ENCODE data around the gene SPART. TPM values are rescaled to one million over a fixed set of nuclear protein-coding genes. Genes with fewer than 3 reads are reported as not detected.

The SPART gene
- total and polyA plus RNA-seq, 12 donors: 15.9 to 49.8 (median 37.4) TPM

DNA sequence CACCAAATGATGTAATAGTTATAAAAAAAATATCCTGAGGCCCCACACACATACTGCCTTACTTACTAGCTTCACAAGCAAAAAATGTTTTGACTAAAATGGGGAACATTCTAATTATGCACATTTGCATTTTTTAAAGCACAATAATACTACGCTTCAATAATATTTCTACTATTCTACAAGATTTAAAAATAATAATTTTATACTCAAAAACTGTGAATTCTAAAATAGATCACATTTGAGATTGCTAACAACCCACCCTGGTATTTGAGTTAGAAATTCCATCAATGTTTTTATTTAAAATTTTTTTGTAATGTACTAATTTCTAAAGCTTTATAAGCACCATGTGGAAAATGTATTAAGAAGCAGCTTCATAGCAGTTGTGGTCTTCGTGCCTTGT, 72.8 kb downstream of the SPART start:
- intact Hi-C loops (cut with DNase I): loop anchor here in 2 of 10 donors (2.0 to 5.0 kb wide), 2 partner anchors 295 to 296 kb away; no protein-coding TSS in a partner anchor
- WGBS, 2 donors: 92 to 93% methylated on average over 2 of the region's 2 CpGs

DNA sequence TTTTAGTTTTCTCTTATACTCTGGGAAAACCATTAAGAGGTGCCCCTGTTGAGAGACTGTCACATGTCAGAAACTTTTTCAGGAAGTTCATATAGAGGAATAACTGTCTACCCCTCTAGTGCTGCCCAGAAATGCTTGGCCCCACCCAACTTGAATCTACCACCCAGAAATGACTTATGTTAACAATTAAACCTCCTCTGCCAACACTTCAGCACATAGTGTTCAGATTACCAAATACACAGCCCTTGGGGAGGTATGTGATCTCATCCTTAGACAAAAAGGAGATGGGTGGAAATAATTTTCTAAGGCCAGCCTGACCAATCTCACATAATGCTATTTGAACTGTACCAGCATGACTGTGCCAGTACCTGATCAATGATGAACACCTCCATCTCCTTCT, 84.2 kb downstream of the SPART start:
- H3K4me3 ChIP-seq: no peak overlapping the region
- no peaks in the 10 kb centered on the region for H3K4me1 ChIP-seq
- TF ChIP-seq, protein P1, sequence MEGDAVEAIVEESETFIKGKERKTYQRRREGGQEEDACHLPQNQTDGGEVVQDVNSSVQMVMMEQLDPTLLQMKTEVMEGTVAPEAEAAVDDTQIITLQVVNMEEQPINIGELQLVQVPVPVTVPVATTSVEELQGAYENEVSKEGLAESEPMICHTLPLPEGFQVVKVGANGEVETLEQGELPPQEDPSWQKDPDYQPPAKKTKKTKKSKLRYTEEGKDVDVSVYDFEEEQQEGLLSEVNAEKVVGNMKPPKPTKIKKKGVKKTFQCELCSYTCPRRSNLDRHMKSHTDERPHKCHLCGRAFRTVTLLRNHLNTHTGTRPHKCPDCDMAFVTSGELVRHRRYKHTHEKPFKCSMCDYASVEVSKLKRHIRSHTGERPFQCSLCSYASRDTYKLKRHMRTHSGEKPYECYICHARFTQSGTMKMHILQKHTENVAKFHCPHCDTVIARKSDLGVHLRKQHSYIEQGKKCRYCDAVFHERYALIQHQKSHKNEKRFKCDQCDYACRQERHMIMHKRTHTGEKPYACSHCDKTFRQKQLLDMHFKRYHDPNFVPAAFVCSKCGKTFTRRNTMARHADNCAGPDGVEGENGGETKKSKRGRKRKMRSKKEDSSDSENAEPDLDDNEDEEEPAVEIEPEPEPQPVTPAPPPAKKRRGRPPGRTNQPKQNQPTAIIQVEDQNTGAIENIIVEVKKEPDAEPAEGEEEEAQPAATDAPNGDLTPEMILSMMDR (IDR thresholded peaks at IDR 0.05): no peak
- H3K9me3 ChIP-seq: no peaks in the 10 kb centered on the region
- no peak for DNase-seq
- H3K27me3 ChIP-seq: no peaks in the 10 kb centered on the region
- H3K36me3 ChIP-seq: no peaks in the 10 kb centered on the region
- H3K27ac ChIP-seq: no peak overlapping the region
- peak in 1 of 8 donors; percentile 68 for ATAC-seq
- intact Hi-C loops (cut with DNase I): no loop called here

More for the DNA sequence above, 72.8 kb downstream of the SPART start:
- no peak overlapping the region for H3K27ac ChIP-seq
- no peaks in the 10 kb centered on the region for H3K27me3 ChIP-seq
- H3K4me3 ChIP-seq: no peak overlapping the region
- H3K9me3 ChIP-seq: no peaks in the 10 kb centered on the region
- H3K36me3 ChIP-seq: no peaks in the 10 kb centered on the region
- TF ChIP-seq, protein P1 (IDR thresholded peaks at IDR 0.05): no peak
- no peaks in the 10 kb centered on the region for H3K4me1 ChIP-seq
- DNase-seq (no peak), ATAC-seq (no peak)

DNA sequence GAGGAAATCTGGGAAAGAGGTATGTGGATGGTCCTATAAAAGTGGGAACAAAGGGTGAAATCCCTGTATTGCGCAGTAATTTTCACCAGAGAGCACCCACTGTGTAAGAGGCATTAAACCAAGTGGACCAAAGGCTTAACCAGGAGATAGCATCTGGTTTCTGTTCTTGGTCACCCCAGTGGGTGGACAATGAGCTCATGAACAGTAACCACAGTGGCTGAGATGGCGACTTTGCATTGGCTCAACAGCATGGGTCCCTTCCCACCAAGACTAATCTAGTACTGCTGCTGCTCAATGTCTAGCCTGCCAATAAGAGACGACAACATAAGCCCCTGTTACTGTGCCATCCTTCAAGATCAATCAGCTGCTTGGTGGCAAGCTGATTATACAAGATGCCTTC, 85.2 kb downstream of the SPART start:
- ATAC-seq: no peak
- Histone ChIP-seq H3K4me3 (no peak overlapping the region), H3K4me1 (no peaks in the 10 kb centered on the region), H3K9me3 (no peaks in the 10 kb centered on the region), H3K27ac (no peak overlapping the region), H3K36me3 (no peaks in the 10 kb centered on the region), H3K27me3 (no peaks in the 10 kb centered on the region)
- intact Hi-C loops (cut with DNase I): no loop called here
- DNase-seq: no peak
- WGBS, 2 donors: 81 to 82% methylated on average over 3 of the region's 3 CpGs
- TF ChIP-seq, protein P1 (IDR thresholded peaks at IDR 0.05): no peak

DNA sequence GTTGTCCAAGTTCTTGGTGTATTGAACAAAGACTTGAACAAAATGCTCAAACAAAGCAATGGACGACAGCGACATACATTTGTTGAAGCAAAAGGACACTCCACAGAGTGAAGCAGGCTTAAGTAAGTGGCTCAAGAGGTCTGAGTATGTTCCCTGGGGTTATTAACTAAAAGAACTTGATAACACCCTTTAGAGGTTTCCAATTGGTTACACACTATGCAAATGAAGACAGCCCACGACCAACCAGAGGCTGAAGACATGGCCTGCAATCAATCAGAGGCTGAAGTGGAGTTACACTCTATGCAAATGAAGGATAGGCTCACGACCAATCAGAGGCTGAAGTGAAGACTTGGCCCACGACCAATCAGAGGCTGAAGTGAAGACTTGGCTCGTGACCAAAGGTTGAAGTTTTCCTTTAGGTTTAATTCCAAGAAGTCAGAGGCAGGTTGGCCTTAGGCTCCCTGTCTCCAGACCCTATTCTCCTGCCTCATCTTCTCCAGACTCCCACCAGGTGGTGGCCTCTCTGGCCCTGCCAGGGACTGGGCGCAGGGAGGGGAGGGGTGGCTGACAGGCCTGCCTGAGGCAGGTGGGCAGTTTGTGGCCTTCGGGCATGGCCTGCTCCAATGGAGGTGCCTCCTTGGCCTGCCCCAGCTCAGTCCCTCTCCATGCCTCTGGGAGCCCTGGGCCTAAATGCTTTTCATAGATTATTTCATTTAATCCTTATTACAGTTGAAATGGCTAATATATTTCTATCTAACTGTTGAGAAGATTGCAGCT, 86.6 kb downstream of the SPART start:
- DNase-seq (no peak), ATAC-seq (no peak)
- Histone ChIP-seq H3K36me3 (no peaks in the 10 kb centered on the region), H3K27me3 (peaks cover 0 to 5% (median 0%) of the 10 kb centered on the region in 7 donors), H3K4me1 (no peaks in the 10 kb centered on the region), H3K9me3 (no peaks in the 10 kb centered on the region), H3K4me3 (no peak overlapping the region), H3K27ac (no peak overlapping the region)
- intact Hi-C loops (cut with DNase I): no loop called here
- TF ChIP-seq, protein P1 (IDR thresholded peaks at IDR 0.05): no peak
- 89 to 90% methylated on average over 8 of the region's 8 CpGs for WGBS, 2 donors

Data from heart right ventricle (tissue), 16 donors.